Heart left ventricle (tissue), 16 donors: ENCODE data around the gene CNGB1. TPM values are rescaled to one million over a fixed set of nuclear protein-coding genes. Genes with fewer than 3 reads are reported as not detected.

Experiments
- ATAC-seq, 4 donors: fragments of 200-7000 bp; cut with Tn5 transposase; one replicate each; pipeline ENCODE4 v1.9.1; 2020 to 2022; ENCODE audit warnings: moderate library complexity in 4 of 4, mild to moderate bottlenecking in 3 of 4, moderate number of reproducible peaks in 1 of 4
- DNase-seq, 5 donors: peaks; one replicate each; pipeline ENCODE4 v3.0.0-alpha.2; 2020
- H3K27ac ChIP-seq, 12 donors: fragments of 200-600 bp; sonication (generic) in 4 of 12; one replicate each; pipeline versions ENCODE4 v1.5.0 to v1.8.0; 2016 to 2022; ENCODE audit warnings: mild to moderate bottlenecking in 2 of 12
- H3K27me3 ChIP-seq, 9 donors: fragments of 200-600 bp; sonication (generic) in 2 of 9; one replicate each; pipeline versions ENCODE4 v1.5.1 to v1.8.0; 2016 to 2022; ENCODE audit warnings: mild to moderate bottlenecking in 3 of 9
- H3K36me3 ChIP-seq, 9 donors: fragments of 200-600 bp; sonication (generic) in 2 of 9; one replicate each; pipeline versions ENCODE4 v1.5.0 to v1.8.0; 2018 to 2022; ENCODE audit warnings: mild to moderate bottlenecking in 2 of 9
- H3K4me1 ChIP-seq, 12 donors: fragments of 200-600 bp; sonication (generic) in 4 of 12; one replicate each; pipeline versions ENCODE4 v1.5.0 to v1.8.0; 2016 to 2022; ENCODE audit warnings: mild to moderate bottlenecking in 3 of 12
- H3K4me3 ChIP-seq, 12 donors: fragments of 200-600 bp; sonication (generic) in 4 of 12; one replicate each; pipeline versions ENCODE4 v1.5.0 to v1.8.0; 2017 to 2022; ENCODE audit warnings: mild to moderate bottlenecking in 9 of 12, moderate library complexity in 4 of 12
- H3K9me3 ChIP-seq, 12 donors: fragments of 200-600 bp; sonication (generic) in 4 of 12; one replicate each; pipeline versions ENCODE4 v1.5.0 to v1.8.0; 2016 to 2022; ENCODE audit warnings: mild to moderate bottlenecking in 1 of 12
- CTCF ChIP-seq, 12 donors: fragments of 200-600 bp; sonication (generic) in 4 of 12; IDR thresholded peaks; one replicate each; pipeline versions ENCODE4 v1.5.0 to v1.8.0; 2018 to 2022; ENCODE audit warnings: antibody characterized with exemption in 12 of 12, mild to moderate bottlenecking in 5 of 12
- POLR2A ChIP-seq, 2 donors: fragments of 450-650 bp; IDR thresholded peaks; one replicate each; pipeline ENCODE4 v1.6.1; 2017; ENCODE audit warnings: antibody characterized with exemption in 2 of 2, mild to moderate bottlenecking in 2 of 2, moderate library complexity in 2 of 2
- WGBS, 4 donors: extraction: QIAGEN DNeasy Blood & Tissue Kit in 2 of 4; methylation state at CpG; one replicate each; pipeline versions ENCODE4 v1.1.5 to v1.1.7; 2013 to 2018; 5-methylcytosine and 5-hydroxymethylcytosine counted together
- intact Hi-C, 10 donors: fragments of 100-400 bp; cut with DNase I; formaldehyde crosslinking; loops; one replicate each; pipeline versions ENCODE4 v1.11.1 to v1.14.2; 2022
- polyA plus RNA-seq, 2 donors: library from polyadenylated mRNA; stranded (reverse); fragments of 200-250 nt; gene quantifications; one replicate each; pipeline ENCODE4 v1.2.3, GENCODE V29; 2013
- total RNA-seq, 9 donors: library from RNA; depleted of rRNA in 2 of 9; stranded (reverse); fragments of >200 nt in 2 of 9; fragmentation: NEBNext Ultra II Directional in 3 of 9; extraction: Animal tissue kit (Norgen Biotek cat#: 25700) in 3 of 9; gene quantifications; one replicate each; pipeline versions ENCODE4 v1.1.0 to v1.2.4, GENCODE V29; 2016 to 2023
- donor health status: ischemic (EF 13 %, LVEDD 7.1; RV severe dilation, severe dysfunction).
- donor health status: healthy with polysubstance abuse.
- donor health status: DM: no; HTN: yes; CAD: no.
- donor health status: DM: no; HTN: no; CAD: no.
- donor health status: ischemic (EF 25% LVEDD 6.9; RV normal size, moderate dysfunction).
- donor health status: ischemic (EF 25% LVEDD 5.7; RV mildly dilated, moderate dysfunction).
- donor health status: healthy.
- donor health status: DM: yes; HTN: yes; CAD: no.
- donor health status: ischemic (EF 35%, LVEDD 5.7; RV mildly dilated, moderate dysfunction).
- donor health status: nonischemic (EF 11% LVEDD 7.7; RV severe dilation, severe dysfunction).
- donor health status: DM: yes; HTN: yes; CAD: no.
- donor health status: PGD.
- donor health status: ischemic (EF 29% LVEDD 5.4; RV normal size, mild dysfunction).
- donor health status: nonischemic (EF 23%, LVEDD 6.1; RV moderate dilation, normal function).

The CNGB1 gene
- total and polyA plus RNA-seq, 11 donors: not detected

- Histone ChIP-seq H3K27me3 (no peaks in the 10 kb centered on the region), H3K4me1 (peaks cover 3 to 48% (median 17%) of the 10 kb centered on the region in 12 donors), H3K36me3 (peaks cover 0 to 48% (median 36%) of the 10 kb centered on the region in 9 donors), H3K9me3 (no peaks in the 10 kb centered on the region), H3K27ac (no peak overlapping the region), H3K4me3 (no peak overlapping the region)
- intact Hi-C loops: loop anchor here in 2 of 10 donors (5.0 to 10.0 kb wide), 2 partner anchors 57 to 239 kb away; no protein-coding TSS in a partner anchor
- DNase-seq: peak in 1 of 5 donors; percentile 46
- WGBS, 4 donors: 86 to 98% (median 90%) methylated on average over 1 to 5 of the region's 5 CpGs
- TF ChIP-seq POLR2A (IDR thresholded peaks at IDR 0.05) (no peak), CTCF (IDR thresholded peaks at IDR 0.05) (no peak)
- ATAC-seq: no peak
These were observed 23.0 kb upstream of the CNGB1 start for GRCh38 chr16:57993897-57994296.

GRCh38 chr16:57993438-57993837 lies 22.5 kb upstream of the CNGB1 start:
- 64 to 84% (median 77%) methylated on average over 6 to 8 of the region's 8 CpGs for WGBS, 4 donors
- Histone ChIP-seq H3K9me3 (no peaks in the 10 kb centered on the region), H3K27ac (no peak overlapping the region), H3K4me3 (no peak overlapping the region), H3K36me3 (peaks cover 0 to 48% (median 36%) of the 10 kb centered on the region in 9 donors), H3K4me1 (peaks cover 3 to 44% (median 13%) of the 10 kb centered on the region in 12 donors), H3K27me3 (no peaks in the 10 kb centered on the region)
- no peak for ATAC-seq
- no peak for TF ChIP-seq POLR2A (IDR thresholded peaks at IDR 0.05)
- no peak for TF ChIP-seq CTCF (IDR thresholded peaks at IDR 0.05)
- intact Hi-C loops: loop anchor here in 2 of 10 donors (5.0 to 10.0 kb wide), 2 partner anchors 56 to 239 kb away; no protein-coding TSS in a partner anchor
- no peak for DNase-seq

- TF ChIP-seq POLR2A (IDR thresholded peaks at IDR 0.05): no peak
- no peak for TF ChIP-seq CTCF (IDR thresholded peaks at IDR 0.05)
- H3K36me3 ChIP-seq: peaks cover 0 to 37% (median 27%) of the 10 kb centered on the region in 9 donors
- intact Hi-C loops: loop anchor here in 2 of 10 donors (5.0 to 10.0 kb wide), 2 partner anchors 55 to 237 kb away; no protein-coding TSS in a partner anchor
- no peak overlapping the region for H3K27ac ChIP-seq
- peaks cover 0 to 31% (median 11%) of the 10 kb centered on the region in 12 donors for H3K4me1 ChIP-seq
- DNase-seq (no peak), ATAC-seq (no peak)
- H3K9me3 ChIP-seq: no peaks in the 10 kb centered on the region
- 93 to 97% (median 95%) methylated on average over 6 of the region's 6 CpGs for WGBS, 4 donors
- H3K27me3 ChIP-seq: no peaks in the 10 kb centered on the region
- H3K4me3 ChIP-seq: no peak overlapping the region
These were observed 21.2 kb upstream of the CNGB1 start for GRCh38 chr16:57992084-57992483.

- Histone ChIP-seq H3K27ac (no peak overlapping the region), H3K27me3 (no peaks in the 10 kb centered on the region), H3K4me1 (peaks cover 0 to 31% (median 11%) of the 10 kb centered on the region in 12 donors), H3K4me3 (no peak overlapping the region), H3K9me3 (no peaks in the 10 kb centered on the region), H3K36me3 (peaks cover 0 to 32% (median 23%) of the 10 kb centered on the region in 9 donors)
- no peak for ATAC-seq
- intact Hi-C loops: loop anchor here in 2 of 10 donors (5.0 to 10.0 kb wide), 2 partner anchors 54 to 237 kb away; no protein-coding TSS in a partner anchor
- TF ChIP-seq CTCF (IDR thresholded peaks at IDR 0.05) (no peak), POLR2A (IDR thresholded peaks at IDR 0.05) (no peak)
- 87 to 98% (median 90%) methylated on average over 10 to 11 of the region's 11 CpGs for WGBS, 4 donors
- no peak for DNase-seq
These were observed 20.7 kb upstream of the CNGB1 start for GRCh38 chr16:57991551-57992059.
